ENCODE results near the gene ARID1B. TPM values are rescaled to one million over a fixed set of nuclear protein-coding genes. Genes with fewer than 3 reads are reported as not detected.

The ARID1B gene
- total RNA-seq, 1 experiment from 2014 or later: 58.8 TPM

DNA sequence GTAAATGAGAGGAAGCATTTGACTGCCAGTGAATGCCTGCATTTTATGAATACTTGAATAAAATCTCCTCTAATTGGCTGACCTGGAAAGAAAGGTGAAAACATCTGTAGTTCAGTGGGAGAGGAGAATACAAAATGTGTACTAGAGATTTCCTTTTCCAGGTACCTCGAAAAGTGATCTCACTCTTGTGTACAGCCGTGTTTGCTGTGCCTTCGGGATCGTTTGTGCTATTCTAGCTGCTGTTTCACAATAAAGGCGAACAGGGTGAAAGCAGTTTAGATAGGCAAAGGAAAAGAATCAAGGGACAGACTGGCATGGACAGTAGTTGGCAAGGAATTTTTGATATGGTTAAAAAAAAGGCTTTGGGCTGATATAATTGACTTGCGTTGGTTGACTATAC lies 112.3 kb downstream of the ARID1B start:
- Histone ChIP-seq H3K36me3 (ENCODE audit: control insufficient read depth, insufficient read depth, low read length) (no peaks in the 10 kb centered on the region), H3K4me3 (ENCODE audit: low read depth, low read length) (no peak overlapping the region), H3K27me3 (replicated peaks; ENCODE audit: control insufficient read depth, insufficient read depth, low read length) (no peaks in the 10 kb centered on the region), H3K9me3 (no peaks in the 10 kb centered on the region), H3K4me1 (no peaks in the 10 kb centered on the region)
- Mint-ChIP-seq H3K4me3 (ENCODE audit: unreplicated experiment) (no peak overlapping the region), H3K9me3 (ENCODE audit: unreplicated experiment) (no peaks in the 10 kb centered on the region), H3K27ac (ENCODE audit: unreplicated experiment) (no peak overlapping the region), H3K4me1 (ENCODE audit: low read depth, unreplicated experiment) (peaks cover 6% of the 10 kb centered on the region), H3K27me3 (ENCODE audit: insufficient read depth, unreplicated experiment) (no peaks in the 10 kb centered on the region), H3K36me3 (ENCODE audit: insufficient read depth, unreplicated experiment) (no peaks in the 10 kb centered on the region)
- intact Hi-C loops (cut with micrococcal nuclease; ENCODE audit: unreplicated experiment): no loop called here
- BruUV-seq (replicated peaks): no TSS peak
- no peak for DNase-seq
- CTCF ChIA-PET: no interaction called here
- POLR2A ChIA-PET: no interaction called here
- no peak for TF ChIP-seq CTCF (IDR thresholded peaks at IDR 0.05; ENCODE audit: insufficient read depth in 1 of 2, low read depth in 1 of 2, low read length in 1 of 2, severe bottlenecking in 1 of 2, unreplicated experiment in 1 of 2)

GRCh38 chr6:156889986-156890385 lies 112.8 kb downstream of the ARID1B start:
- Histone ChIP-seq H3K9me3 (no peaks in the 10 kb centered on the region), H3K4me1 (no peaks in the 10 kb centered on the region), H3K36me3 (ENCODE audit: control insufficient read depth, insufficient read depth, low read length) (no peaks in the 10 kb centered on the region), H3K4me3 (ENCODE audit: low read depth, low read length) (no peak overlapping the region), H3K27me3 (replicated peaks; ENCODE audit: control insufficient read depth, insufficient read depth, low read length) (no peaks in the 10 kb centered on the region)
- H3K36me3 Mint-ChIP-seq (ENCODE audit: insufficient read depth, unreplicated experiment): no peaks in the 10 kb centered on the region
- H3K27ac Mint-ChIP-seq (ENCODE audit: unreplicated experiment): no peak overlapping the region
- DNase-seq: no peak
- BruUV-seq (replicated peaks): no TSS peak
- CTCF ChIA-PET: no interaction called here
- intact Hi-C loops (cut with micrococcal nuclease; ENCODE audit: unreplicated experiment): no loop called here
- peaks cover 6% of the 10 kb centered on the region for H3K4me1 Mint-ChIP-seq (ENCODE audit: low read depth, unreplicated experiment)
- TF ChIP-seq CTCF (IDR thresholded peaks at IDR 0.05; ENCODE audit: insufficient read depth in 1 of 2, low read depth in 1 of 2, low read length in 1 of 2, severe bottlenecking in 1 of 2, unreplicated experiment in 1 of 2): no peak
- no peaks in the 10 kb centered on the region for H3K27me3 Mint-ChIP-seq (ENCODE audit: insufficient read depth, unreplicated experiment)
- POLR2A ChIA-PET: no interaction called here
- H3K4me3 Mint-ChIP-seq (ENCODE audit: unreplicated experiment): no peak overlapping the region
- no peaks in the 10 kb centered on the region for H3K9me3 Mint-ChIP-seq (ENCODE audit: unreplicated experiment)

- ChIA-PET CTCF (no interaction called here), POLR2A (no interaction called here)
- intact Hi-C loops (cut with micrococcal nuclease; ENCODE audit: unreplicated experiment): no loop called here
- H3K27ac Mint-ChIP-seq (ENCODE audit: unreplicated experiment): no peak overlapping the region
- H3K27me3 Mint-ChIP-seq (ENCODE audit: insufficient read depth, unreplicated experiment): no peaks in the 10 kb centered on the region
- no peaks in the 10 kb centered on the region for H3K9me3 Mint-ChIP-seq (ENCODE audit: unreplicated experiment)
- no TSS peak for BruUV-seq (replicated peaks)
- no peak overlapping the region for H3K4me3 ChIP-seq (ENCODE audit: low read depth, low read length)
- no peak for TF ChIP-seq CTCF (IDR thresholded peaks at IDR 0.05; ENCODE audit: insufficient read depth in 1 of 2, low read depth in 1 of 2, low read length in 1 of 2, severe bottlenecking in 1 of 2, unreplicated experiment in 1 of 2)
- H3K27me3 ChIP-seq (replicated peaks; ENCODE audit: control insufficient read depth, insufficient read depth, low read length): no peaks in the 10 kb centered on the region
- DNase-seq: no peak
- H3K9me3 ChIP-seq: no peaks in the 10 kb centered on the region
- no peak overlapping the region for H3K4me3 Mint-ChIP-seq (ENCODE audit: unreplicated experiment)
- H3K4me1 Mint-ChIP-seq (ENCODE audit: low read depth, unreplicated experiment): peaks cover 6% of the 10 kb centered on the region
- H3K36me3 Mint-ChIP-seq (ENCODE audit: insufficient read depth, unreplicated experiment): no peaks in the 10 kb centered on the region
- no peaks in the 10 kb centered on the region for H3K36me3 ChIP-seq (ENCODE audit: control insufficient read depth, insufficient read depth, low read length)
- H3K4me1 ChIP-seq: no peaks in the 10 kb centered on the region
Measured at GRCh38 chr6:156890627-156891314, 113.6 kb downstream of the ARID1B start.

All from Caco-2 (cell line).